ENCODE data around the gene PSAT1.

Gene PSAT1

GRCh38 chr9:78320030-78320693 lies 23.2 kb downstream of the PSAT1 start:
- no peak for DNase-seq

GRCh38 chr9:78320875-78321496 lies 24.1 kb downstream of the PSAT1 start:
- no peak for DNase-seq

- no peak for DNase-seq
These were observed 24.6 kb downstream of the PSAT1 start for GRCh38 chr9:78321505-78321904.

GRCh38 chr9:78324068-78324650 lies 27.2 kb downstream of the PSAT1 start:
- no peak for DNase-seq

- no peak for DNase-seq
These were observed 27.8 kb downstream of the PSAT1 start for GRCh38 chr9:78324682-78325081.

DNA sequence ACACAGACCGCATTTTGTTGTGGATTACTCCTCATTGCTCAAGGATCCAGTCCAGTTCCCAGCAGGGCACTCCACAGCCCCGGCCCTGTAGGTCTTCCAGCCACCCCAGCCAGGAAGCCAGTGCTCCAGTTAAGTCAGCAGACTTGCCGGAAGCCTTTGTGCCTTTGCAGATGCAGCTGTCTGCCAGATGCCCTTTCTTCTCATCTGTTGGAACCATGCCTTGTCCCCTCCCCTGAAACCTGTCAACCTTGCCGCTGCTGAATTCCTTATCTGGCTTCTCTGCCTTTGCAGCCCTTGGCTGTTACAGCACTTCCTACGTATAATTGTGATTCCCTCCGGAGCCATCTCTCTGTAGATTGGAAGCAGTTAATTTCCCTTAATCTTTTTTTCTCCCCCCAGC lies 28.4 kb downstream of the PSAT1 start:
- no peak for DNase-seq

DNA sequence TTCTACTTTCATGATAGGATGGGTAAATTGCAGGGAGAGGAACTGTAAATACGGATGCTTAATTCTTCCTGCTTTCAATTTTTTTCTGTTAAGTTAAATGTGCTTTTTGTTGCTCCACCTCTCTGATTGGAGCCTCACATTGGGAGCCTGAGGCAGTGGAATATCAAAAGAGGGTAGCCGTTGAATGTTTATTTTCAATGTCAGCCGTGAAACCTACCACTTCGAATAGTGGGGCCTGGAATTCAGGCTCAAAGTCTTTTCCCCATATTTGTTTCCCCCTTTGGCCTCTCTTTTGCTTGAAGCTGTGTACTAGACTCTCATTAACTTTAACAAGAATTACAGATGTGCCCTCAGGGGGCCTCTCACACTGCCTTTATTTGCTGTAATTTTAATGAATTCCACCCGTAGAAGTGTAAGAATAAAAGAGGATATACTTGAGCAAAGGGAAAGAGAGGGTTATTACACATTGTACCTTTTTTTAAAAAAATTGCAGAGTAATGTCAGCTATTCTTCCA lies 29.0 kb downstream of the PSAT1 start:
- no peak for DNase-seq

GRCh38 chr9:78326564-78326963 lies 29.6 kb downstream of the PSAT1 start:
- DNase-seq: no peak

DNA sequence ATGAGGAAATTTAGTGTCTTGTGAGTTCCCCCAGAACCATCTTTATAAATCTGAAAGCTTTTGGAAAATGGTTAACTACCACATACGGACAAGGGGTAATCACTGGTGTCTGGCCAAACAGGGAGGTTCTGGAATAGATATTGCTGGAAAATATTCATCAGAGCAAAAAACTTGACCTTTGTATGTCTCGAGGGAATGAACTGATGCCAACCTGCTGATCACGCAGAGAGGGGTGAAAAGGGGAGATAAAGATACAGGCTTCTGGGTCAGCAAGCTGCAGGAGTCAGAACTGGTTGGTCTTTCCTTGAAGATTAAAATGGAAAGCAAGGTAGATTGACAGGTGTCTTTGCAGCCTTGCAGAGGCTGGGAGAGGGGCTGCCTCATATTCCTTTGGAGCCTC lies 35.5 kb downstream of the PSAT1 start:
- DNase-seq: no peak

DNA sequence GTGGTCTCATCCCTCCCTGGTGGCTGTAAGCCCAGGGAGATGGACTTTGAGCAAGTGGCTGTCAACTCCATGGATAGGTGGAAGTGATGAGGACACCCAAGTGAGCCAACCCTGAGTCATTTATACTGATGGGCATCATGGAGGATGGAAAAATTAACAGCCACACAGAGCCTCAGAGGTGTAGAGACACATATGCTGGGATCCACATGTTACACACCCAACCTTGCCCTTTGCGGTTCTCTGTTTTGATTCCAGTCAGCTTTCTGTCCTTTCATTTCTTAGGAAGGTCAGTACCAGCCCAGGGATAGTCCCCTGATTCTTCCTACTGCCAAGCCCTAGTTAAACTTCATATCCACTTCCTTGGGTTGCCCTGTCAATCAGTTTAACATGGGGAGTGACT lies 51.9 kb downstream of the PSAT1 start:
- DNase-seq: no peak

GRCh38 chr9:78351816-78352215 lies 54.9 kb downstream of the PSAT1 start:
- no peak for DNase-seq

DNA sequence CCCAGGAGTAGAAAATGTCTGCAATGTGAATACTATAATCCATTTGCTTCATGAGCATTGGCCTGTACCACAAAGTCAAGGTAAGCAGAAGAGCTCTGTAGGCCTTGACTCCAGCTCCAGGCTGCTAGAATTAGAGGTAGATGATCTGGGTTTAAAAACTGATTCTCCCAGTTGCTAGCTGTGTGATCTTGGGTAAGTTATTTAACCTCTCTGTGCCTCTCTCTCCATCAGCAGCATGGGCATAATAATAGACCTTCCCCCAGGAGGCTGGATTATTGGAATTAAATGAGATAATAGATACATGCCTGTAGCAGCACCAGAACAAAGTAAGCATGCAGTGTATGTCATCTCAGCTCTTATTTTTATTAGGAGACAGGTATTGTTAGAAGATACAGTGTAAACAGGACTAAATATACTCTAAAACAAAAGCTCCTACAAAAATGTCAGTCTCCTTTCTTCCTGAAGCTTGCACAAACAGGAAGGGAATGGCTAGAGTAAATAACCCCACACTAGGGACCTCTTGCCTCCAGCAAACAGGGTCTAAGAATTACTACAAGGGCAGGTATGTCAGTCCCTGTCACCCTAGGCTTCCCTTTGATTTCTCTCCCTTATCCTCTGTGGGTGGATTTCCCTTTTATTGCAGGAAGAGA lies 57.5 kb downstream of the PSAT1 start:
- DNase-seq: no peak

GRCh38 chr9:78354989-78355388 lies 58.1 kb downstream of the PSAT1 start:
- no peak for DNase-seq

GRCh38 chr9:78356634-78357033 lies 59.7 kb downstream of the PSAT1 start:
- no peak for DNase-seq

DNA sequence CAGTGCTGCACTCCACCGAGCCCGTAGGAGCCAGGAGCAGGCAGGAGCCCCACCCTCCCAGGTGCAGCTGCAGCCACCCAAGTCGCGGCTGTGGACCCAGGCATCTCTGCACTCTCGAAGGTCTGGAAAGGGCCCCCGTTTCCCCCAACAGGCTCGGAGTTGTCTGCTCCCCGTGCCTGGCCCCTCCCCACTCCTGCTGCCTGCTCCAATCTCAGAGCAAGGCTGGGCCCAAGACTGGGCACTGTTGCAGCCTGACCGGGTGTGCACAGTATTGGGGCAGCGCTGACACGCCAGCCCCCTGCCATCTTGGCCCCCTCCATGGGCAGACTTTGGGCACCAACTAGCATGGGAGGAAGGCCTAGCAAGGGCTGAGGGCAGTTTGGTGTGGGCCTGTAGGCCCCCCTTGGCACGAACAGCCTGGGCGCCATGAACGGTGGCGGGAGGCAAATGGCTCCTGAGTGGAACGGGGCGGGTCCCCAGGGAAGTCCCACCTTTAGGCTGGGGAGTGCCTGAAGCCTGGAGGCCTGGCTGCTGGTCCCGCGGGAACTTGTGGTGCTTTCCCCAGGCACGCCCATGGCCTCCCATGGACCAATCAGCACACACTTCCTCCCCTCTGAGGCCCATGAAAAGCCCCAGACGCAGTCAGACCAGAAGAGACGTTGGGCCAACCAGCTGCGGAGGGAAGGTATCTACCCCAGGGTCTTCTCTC lies 60.4 kb downstream of the PSAT1 start:
- DNase-seq: no peak

GRCh38 chr9:78358329-78359051 lies 61.6 kb downstream of the PSAT1 start:
- DNase-seq: no peak

GRCh38 chr9:78363221-78363620 lies 66.3 kb downstream of the PSAT1 start:
- no peak for DNase-seq

- DNase-seq: no peak
These were observed 69.1 kb downstream of the PSAT1 start for GRCh38 chr9:78365748-78366697.

- no peak for DNase-seq
These were observed 69.9 kb downstream of the PSAT1 start for GRCh38 chr9:78366827-78367226.

DNA sequence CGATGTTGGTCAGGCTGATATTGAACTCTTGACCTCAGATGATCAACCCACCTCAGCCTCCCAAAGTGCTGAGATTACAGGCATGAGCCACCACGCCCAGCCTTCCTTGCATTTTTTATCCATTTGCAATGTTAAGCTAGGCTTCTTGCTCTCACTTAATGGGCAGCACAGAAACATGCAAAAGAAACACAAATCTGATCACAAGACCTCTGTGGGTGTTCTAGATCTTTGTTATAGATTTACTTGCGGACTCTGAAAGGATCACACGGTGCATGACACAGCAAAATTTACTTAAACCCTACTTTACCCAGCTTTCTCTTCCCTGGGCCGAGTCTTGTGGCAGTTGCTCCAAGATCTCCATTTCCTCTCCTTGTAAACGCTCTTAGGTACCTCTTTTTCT lies 71.3 kb downstream of the PSAT1 start:
- DNase-seq: no peak

DNA sequence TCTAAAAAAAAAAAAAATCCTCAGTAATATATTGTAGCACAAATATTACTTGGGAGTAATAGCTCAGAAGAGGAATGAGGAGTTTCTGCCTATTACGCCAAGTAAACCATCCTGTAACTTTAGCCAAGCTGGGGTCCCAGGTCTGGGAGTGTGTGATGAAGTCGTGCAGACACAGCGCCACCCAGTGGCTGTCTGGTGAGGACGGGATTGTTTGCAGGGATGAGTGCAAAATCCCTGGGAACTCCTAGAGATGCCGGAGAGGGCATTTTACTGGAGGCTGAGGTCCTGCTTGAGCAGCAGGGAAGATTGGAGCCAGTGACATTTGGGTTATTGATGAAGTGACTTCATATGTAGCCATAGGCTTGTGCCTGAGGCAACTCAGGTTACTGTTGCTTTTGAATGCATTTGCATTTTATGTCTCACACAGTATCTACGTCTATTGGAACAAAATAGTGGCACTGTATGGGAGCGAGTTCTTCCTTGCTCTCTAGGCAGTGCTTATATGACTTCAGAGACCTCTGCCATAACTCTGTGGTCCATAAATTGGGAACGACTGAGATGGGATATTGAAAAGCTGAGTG lies 72.8 kb downstream of the PSAT1 start:
- DNase-seq: peak; percentile 58 to 68

All from stimulated activated CD4-positive, alpha-beta T cell treated with anti-CD3 and anti-CD28 coated beads, Interleukin-2, amount 100 ng/mL, for 24 hours (primary cell).